ENCODE data around the gene TMSB15A. TPM values are rescaled to one million over a fixed set of nuclear protein-coding genes. Genes with fewer than 3 reads are reported as not detected.

The TMSB15A gene
- total and polyA plus RNA-seq, 2 of the 13 experiments (the other 11 are each of a cell fraction or from before 2014, with no cell fraction given): not detected

- no peak for DNase-seq (ENCODE audit: low spot score)
- POLR2A ChIA-PET: no interaction called here
- Histone ChIP-seq H3K4me1 (ENCODE audit: insufficient read depth, low read length) (no peaks in the 10 kb centered on the region), H3K4me3 (replicated peaks in 1 of 3; ENCODE audit: insufficient read depth in 1 of 3, low read depth in 2 of 3, low read length in 3 of 3) (no peak overlapping the region), H3K4me2 (ENCODE audit: low read depth, low read length) (no peak overlapping the region), H3K27me3 (ENCODE audit: control insufficient read depth in 1 of 2, insufficient read depth in 2 of 2, low read length in 2 of 2) (no peaks in the 10 kb centered on the region), H2AFZ (ENCODE audit: low read length) (no peak overlapping the region), H3K9ac (ENCODE audit: insufficient read depth, low read depth, low read length) (no peak overlapping the region), H3K36me3 (replicated peaks in 1 of 2; ENCODE audit: control insufficient read depth in 1 of 2, insufficient read depth in 2 of 2, low read length in 2 of 2) (no peaks in the 10 kb centered on the region), H3K9me3 (ENCODE audit: low read length) (peaks cover 6% of the 10 kb centered on the region; the same call in 1 of the 2 replicates), H4K20me1 (ENCODE audit: insufficient read depth, low read length) (no peaks in the 10 kb centered on the region), H3K79me2 (ENCODE audit: insufficient read depth, low read length) (no peaks in the 10 kb centered on the region), H3K27ac (ENCODE audit: extremely low read length, insufficient read depth, low read length) (no peak overlapping the region)
- FAIRE-seq: no peak
- no peak for TF ChIP-seq SP4 (CRISPR knock-in tag; IDR thresholded peaks at IDR 0.05)
- no peak for TF ChIP-seq DR1 (CRISPR knock-in tag; IDR thresholded peaks at IDR 0.05)
- TF ChIP-seq ATRX (CRISPR knock-in tag; IDR thresholded peaks at IDR 0.05; ENCODE audit: borderline replicate concordance): no peak
- TF ChIP-seq ZNF547 (CRISPR knock-in tag; IDR thresholded peaks at IDR 0.05): no peak
- no peak for TF ChIP-seq EP300 (IDR thresholded peaks at IDR 0.05; ENCODE audit: low read depth in 2 of 2, low read length in 2 of 2)
- no peak for TF ChIP-seq EP300 (CRISPR knock-in tag; IDR thresholded peaks at IDR 0.05; ENCODE audit: borderline replicate concordance)
- no peak for TF ChIP-seq ZNF557 (CRISPR knock-in tag; IDR thresholded peaks at IDR 0.05)
- TF ChIP-seq FOXO4 (CRISPR knock-in tag; conservative IDR thresholded peaks at IDR 0.05): no peak
- no peak for TF ChIP-seq HOXA7 (CRISPR knock-in tag; IDR thresholded peaks at IDR 0.05)
- no peak for TF ChIP-seq ZKSCAN5 (CRISPR knock-in tag; IDR thresholded peaks at IDR 0.05)
- TF ChIP-seq POLR2AphosphoS5 (IDR thresholded peaks at IDR 0.05; ENCODE audit: low read depth, low read length): no peak
- TF ChIP-seq ZNF781 (CRISPR knock-in tag; IDR thresholded peaks at IDR 0.05; ENCODE audit: borderline replicate concordance, not compliant biosample characterization): no peak
- TF ChIP-seq NFATC3 (CRISPR knock-in tag; IDR thresholded peaks at IDR 0.05): no peak
- no peak for TF ChIP-seq ZNF570 (CRISPR knock-in tag; IDR thresholded peaks at IDR 0.05; ENCODE audit: borderline replicate concordance)
- no peak for TF ChIP-seq ZBTB7B (CRISPR knock-in tag; IDR thresholded peaks at IDR 0.05)
- no peak for TF ChIP-seq ZNF792 (CRISPR knock-in tag; IDR thresholded peaks at IDR 0.05)
- no peak for TF ChIP-seq CBFB (CRISPR knock-in tag; IDR thresholded peaks at IDR 0.05)
- TF ChIP-seq FOXM1 (CRISPR knock-in tag; IDR thresholded peaks at IDR 0.05): no peak
- TF ChIP-seq SAFB2 (CRISPR knock-in tag; IDR thresholded peaks at IDR 0.05; ENCODE audit: borderline replicate concordance, low read depth): no peak
- in situ Hi-C loops (cut with HindIII; ENCODE audit: extremely low pct_ligation_motif_present, low pct_unique_long_range_greater_than_20kb) (no loop called here), intact Hi-C loops (cut with micrococcal nuclease; ENCODE audit: unreplicated experiment) (no loop called here)
- 50% methylated on average over 2 of the region's 2 CpGs for WGBS (ENCODE audit: low lambda C conversion rate)
- BruUV-seq (replicated peaks): no TSS peak
- CTCF ChIA-PET (ENCODE audit: low intra/inter-chr PET ratio, low total read pairs): no interaction called here
- no peak for ATAC-seq
Measured at GRCh38 chrX:102498732-102499131, 17.8 kb downstream of the TMSB15A start.
